HepG2 (cell line): ENCODE data around the gene RIPOR3. TPM values are rescaled to one million over a fixed set of nuclear protein-coding genes. Genes with fewer than 3 reads are reported as not detected.

ENCODE experiments used
- AHR ChIP-seq: IDR thresholded peaks from 2 replicates; pipeline ENCODE4 v1.6.1; 2018; ENCODE audit warnings: missing genetic modification reagents, missing compliant biosample characterization
- CBX5 ChIP-seq: sonication (generic); formaldehyde crosslinking; IDR thresholded peaks from 2 replicates; pipeline ENCODE4 v1.4.0; 2020; ENCODE audit warnings: missing genetic modification reagents, borderline replicate concordance
- CREM ChIP-seq, 2 experiments: sonication (generic) in 1 of 2; formaldehyde crosslinking in 1 of 2; IDR thresholded peaks; 2 replicates each; pipeline versions ENCODE4 v1.4.0 to v1.6.1; 2016 to 2020; ENCODE audit warnings: antibody characterized with exemption in 1 of 2, mild to moderate bottlenecking in 1 of 2, missing genetic modification reagents in 1 of 2
- EED ChIP-seq: sonication (generic); formaldehyde crosslinking; IDR thresholded peaks from 2 replicates; pipeline ENCODE4 v1.5.0; 2020; ENCODE audit warnings: mild to moderate bottlenecking, missing genetic modification reagents
- HCFC1 ChIP-seq: fragments of 150-350 bp; IDR thresholded peaks from 2 replicates; pipeline ENCODE4 v1.6.1; 2014; ENCODE audit warnings: low read depth, low read length
- KLF16 ChIP-seq, 2 experiments: sonication (generic) in 1 of 2; formaldehyde crosslinking in 1 of 2; IDR thresholded peaks; 2 replicates each; pipeline versions ENCODE4 v1.6.1 to v1.8.0; 2016 to 2023; ENCODE audit warnings: missing genetic modification reagents in 2 of 2, missing compliant biosample characterization in 1 of 2
- MBD4 ChIP-seq: IDR thresholded peaks from 2 replicates; pipeline ENCODE4 v1.6.1; 2012; ENCODE audit warnings: low read length, inconsistent platforms, borderline replicate concordance
- NKX3-1 ChIP-seq: sonication (generic); formaldehyde crosslinking; IDR thresholded peaks from 2 replicates; pipeline ENCODE4 v1.5.0; 2020; ENCODE audit warnings: missing genetic modification reagents
- NR2F2 ChIP-seq: IDR thresholded peaks from 2 replicates; pipeline ENCODE4 v1.6.1; 2012; ENCODE audit warnings: low read depth, inconsistent platforms, borderline replicate concordance
- SCMH1 ChIP-seq: sonication (generic); formaldehyde crosslinking; IDR thresholded peaks from 2 replicates; pipeline ENCODE4 v1.9.0; 2021; ENCODE audit warnings: missing genetic modification reagents, mild to moderate bottlenecking, borderline replicate concordance
- TCF12 ChIP-seq, 2 experiments: fragments of 450-650 bp in 1 of 2; sonication (generic) in 1 of 2; formaldehyde crosslinking in 1 of 2; IDR thresholded peaks; 2 replicates each; pipeline versions ENCODE4 v1.6.1 to v1.8.0; 2017 to 2022; ENCODE audit warnings: antibody characterized with exemption in 1 of 2, mild to moderate bottlenecking in 1 of 2, missing genetic modification reagents in 1 of 2, moderate library complexity in 1 of 2
- ZMYM2 ChIP-seq: sonication (generic); formaldehyde crosslinking; IDR thresholded peaks from 2 replicates; pipeline ENCODE4 v1.8.0; 2022; ENCODE audit warnings: mild to moderate bottlenecking, missing genetic modification reagents
- ZNF333 ChIP-seq: sonication (generic); formaldehyde crosslinking; IDR thresholded peaks from 2 replicates; pipeline ENCODE4 v1.4.0; 2020; ENCODE audit warnings: mild to moderate bottlenecking, missing genetic modification reagents, borderline replicate concordance
- ZNF552 ChIP-seq: sonication (generic); formaldehyde crosslinking; IDR thresholded peaks from 2 replicates; pipeline ENCODE4 v1.9.0; 2022; ENCODE audit warnings: missing genetic modification reagents, mild to moderate bottlenecking, borderline replicate concordance
- ZNF839 ChIP-seq: sonication (generic); formaldehyde crosslinking; IDR thresholded peaks from 2 replicates; pipeline ENCODE4 v1.4.0; 2020; ENCODE audit warnings: missing genetic modification reagents, mild to moderate bottlenecking, borderline replicate concordance
- ZSCAN29 ChIP-seq: sonication (generic); formaldehyde crosslinking; conservative IDR thresholded peaks from 2 replicates; pipeline ENCODE4 v1.4.0; 2020; ENCODE audit warnings: mild to moderate bottlenecking, missing genetic modification reagents
- polyA plus RNA-seq, 8 experiments: library from polyadenylated mRNA; depleted of rRNA in 3 of 8; stranded (reverse) in 7 of 8; unstranded in 1 of 8; fragments of >200 nt; fragmentation: Illumina TruSeq in 4 of 8; extraction: Trizol in 4 of 8; gene quantifications; 2 replicates each; pipeline versions ENCODE4 v1.2.1 to v1.2.3, GENCODE V29; 2011 to 2016; ENCODE audit warnings: low read depth in 4 of 8, missing spikeins in 1 of 8, mixed read lengths in 1 of 8; ENCODE audit not compliant: insufficient read depth in 1 of 8
- total RNA-seq, 5 experiments: library from RNA; depleted of rRNA; stranded (reverse); fragments of >200 nt; fragmentation: Illumina TruSeq; extraction: Trizol; gene quantifications; 2 replicates each; pipeline ENCODE4 v1.2.3, GENCODE V29; 2016; ENCODE audit warnings: low read depth in 1 of 5
- TF ChIP-seq, protein P1 (sequence below): fragments of 450-650 bp; IDR thresholded peaks from 2 replicates; pipeline ENCODE4 v1.6.1; 2017
- TF ChIP-seq, protein P2 (sequence below): sonication (generic); formaldehyde crosslinking; IDR thresholded peaks from 2 replicates; pipeline ENCODE4 v1.5.1; 2020; ENCODE audit warnings: mild to moderate bottlenecking, moderate library complexity, missing genetic modification reagents
- TF ChIP-seq, protein P3 (sequence below): sonication (generic); formaldehyde crosslinking; IDR thresholded peaks from 2 replicates; pipeline ENCODE4 v1.4.0; 2020; ENCODE audit warnings: mild to moderate bottlenecking, missing genetic modification reagents, borderline replicate concordance
- TF ChIP-seq, protein P4 (sequence below): sonication (generic); formaldehyde crosslinking; IDR thresholded peaks from 2 replicates; pipeline ENCODE4 v1.4.0; 2020; ENCODE audit warnings: low read depth, mild to moderate bottlenecking, missing genetic modification reagents

Gene RIPOR3
- total and polyA plus RNA-seq, 2 of the 13 experiments (the other 11 are each of a cell fraction or from before 2014, with no cell fraction given) = 0.18 TPM; not detected in 1

GRCh38 chr20:50731930-50732690, 40.8 kb upstream of the RIPOR3 start (continued):
- TF ChIP-seq, protein P1, sequence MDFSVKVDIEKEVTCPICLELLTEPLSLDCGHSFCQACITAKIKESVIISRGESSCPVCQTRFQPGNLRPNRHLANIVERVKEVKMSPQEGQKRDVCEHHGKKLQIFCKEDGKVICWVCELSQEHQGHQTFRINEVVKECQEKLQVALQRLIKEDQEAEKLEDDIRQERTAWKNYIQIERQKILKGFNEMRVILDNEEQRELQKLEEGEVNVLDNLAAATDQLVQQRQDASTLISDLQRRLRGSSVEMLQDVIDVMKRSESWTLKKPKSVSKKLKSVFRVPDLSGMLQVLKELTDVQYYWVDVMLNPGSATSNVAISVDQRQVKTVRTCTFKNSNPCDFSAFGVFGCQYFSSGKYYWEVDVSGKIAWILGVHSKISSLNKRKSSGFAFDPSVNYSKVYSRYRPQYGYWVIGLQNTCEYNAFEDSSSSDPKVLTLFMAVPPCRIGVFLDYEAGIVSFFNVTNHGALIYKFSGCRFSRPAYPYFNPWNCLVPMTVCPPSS = no peak
- TF ChIP-seq, protein P2, sequence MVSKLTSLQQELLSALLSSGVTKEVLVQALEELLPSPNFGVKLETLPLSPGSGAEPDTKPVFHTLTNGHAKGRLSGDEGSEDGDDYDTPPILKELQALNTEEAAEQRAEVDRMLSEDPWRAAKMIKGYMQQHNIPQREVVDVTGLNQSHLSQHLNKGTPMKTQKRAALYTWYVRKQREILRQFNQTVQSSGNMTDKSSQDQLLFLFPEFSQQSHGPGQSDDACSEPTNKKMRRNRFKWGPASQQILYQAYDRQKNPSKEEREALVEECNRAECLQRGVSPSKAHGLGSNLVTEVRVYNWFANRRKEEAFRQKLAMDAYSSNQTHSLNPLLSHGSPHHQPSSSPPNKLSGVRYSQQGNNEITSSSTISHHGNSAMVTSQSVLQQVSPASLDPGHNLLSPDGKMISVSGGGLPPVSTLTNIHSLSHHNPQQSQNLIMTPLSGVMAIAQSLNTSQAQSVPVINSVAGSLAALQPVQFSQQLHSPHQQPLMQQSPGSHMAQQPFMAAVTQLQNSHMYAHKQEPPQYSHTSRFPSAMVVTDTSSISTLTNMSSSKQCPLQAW (CRISPR knock-in tag) = peak; percentile 16; the same call in 1 of the 2 replicates
- TF ChIP-seq MBD4 (no peak), NR2F2 (no peak), HCFC1 (no peak), EED (no peak), CBX5 (no peak), TCF12 (IDR thresholded peaks at IDR 0.05) (no peak), TCF12 (CRISPR knock-in tag; IDR thresholded peaks at IDR 0.05) (peak; percentile 4; the same call in 1 of the 2 replicates), ZNF333 (0 out of 2 replicates have a peak, but pooled peaks have one; percentile 15), ZNF552 (CRISPR knock-in tag) (no peak), ZSCAN29 (CRISPR knock-in tag) (no peak; the same call in 1 of the 2 replicates), KLF16 (CRISPR knock-in tag; IDR thresholded peaks at IDR 0.05) (no peak), AHR (CRISPR knock-in tag) (no peak), ZNF839 (no peak), NKX3-1 (CRISPR knock-in tag) (no peak), SCMH1 (no peak), CREM (IDR thresholded peaks at IDR 0.05) (0 out of 2 replicates have a peak, but pooled peaks have one; percentile 8), CREM (CRISPR knock-in tag; IDR thresholded peaks at IDR 0.05) (no peak), ZMYM2 (CRISPR knock-in tag) (no peak)
- TF ChIP-seq, protein P3, sequence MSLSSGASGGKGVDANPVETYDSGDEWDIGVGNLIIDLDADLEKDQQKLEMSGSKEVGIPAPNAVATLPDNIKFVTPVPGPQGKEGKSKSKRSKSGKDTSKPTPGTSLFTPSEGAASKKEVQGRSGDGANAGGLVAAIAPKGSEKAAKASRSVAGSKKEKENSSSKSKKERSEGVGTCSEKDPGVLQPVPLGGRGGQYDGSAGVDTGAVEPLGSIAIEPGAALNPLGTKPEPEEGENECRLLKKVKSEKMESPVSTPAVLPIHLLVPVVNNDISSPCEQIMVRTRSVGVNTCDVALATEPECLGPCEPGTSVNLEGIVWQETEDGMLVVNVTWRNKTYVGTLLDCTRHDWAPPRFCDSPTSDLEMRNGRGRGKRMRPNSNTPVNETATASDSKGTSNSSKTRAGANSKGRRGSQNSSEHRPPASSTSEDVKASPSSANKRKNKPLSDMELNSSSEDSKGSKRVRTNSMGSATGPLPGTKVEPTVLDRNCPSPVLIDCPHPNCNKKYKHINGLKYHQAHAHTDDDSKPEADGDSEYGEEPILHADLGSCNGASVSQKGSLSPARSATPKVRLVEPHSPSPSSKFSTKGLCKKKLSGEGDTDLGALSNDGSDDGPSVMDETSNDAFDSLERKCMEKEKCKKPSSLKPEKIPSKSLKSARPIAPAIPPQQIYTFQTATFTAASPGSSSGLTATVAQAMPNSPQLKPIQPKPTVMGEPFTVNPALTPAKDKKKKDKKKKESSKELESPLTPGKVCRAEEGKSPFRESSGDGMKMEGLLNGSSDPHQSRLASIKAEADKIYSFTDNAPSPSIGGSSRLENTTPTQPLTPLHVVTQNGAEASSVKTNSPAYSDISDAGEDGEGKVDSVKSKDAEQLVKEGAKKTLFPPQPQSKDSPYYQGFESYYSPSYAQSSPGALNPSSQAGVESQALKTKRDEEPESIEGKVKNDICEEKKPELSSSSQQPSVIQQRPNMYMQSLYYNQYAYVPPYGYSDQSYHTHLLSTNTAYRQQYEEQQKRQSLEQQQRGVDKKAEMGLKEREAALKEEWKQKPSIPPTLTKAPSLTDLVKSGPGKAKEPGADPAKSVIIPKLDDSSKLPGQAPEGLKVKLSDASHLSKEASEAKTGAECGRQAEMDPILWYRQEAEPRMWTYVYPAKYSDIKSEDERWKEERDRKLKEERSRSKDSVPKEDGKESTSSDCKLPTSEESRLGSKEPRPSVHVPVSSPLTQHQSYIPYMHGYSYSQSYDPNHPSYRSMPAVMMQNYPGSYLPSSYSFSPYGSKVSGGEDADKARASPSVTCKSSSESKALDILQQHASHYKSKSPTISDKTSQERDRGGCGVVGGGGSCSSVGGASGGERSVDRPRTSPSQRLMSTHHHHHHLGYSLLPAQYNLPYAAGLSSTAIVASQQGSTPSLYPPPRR (CRISPR knock-in tag) = no peak
- TF ChIP-seq, protein P4, sequence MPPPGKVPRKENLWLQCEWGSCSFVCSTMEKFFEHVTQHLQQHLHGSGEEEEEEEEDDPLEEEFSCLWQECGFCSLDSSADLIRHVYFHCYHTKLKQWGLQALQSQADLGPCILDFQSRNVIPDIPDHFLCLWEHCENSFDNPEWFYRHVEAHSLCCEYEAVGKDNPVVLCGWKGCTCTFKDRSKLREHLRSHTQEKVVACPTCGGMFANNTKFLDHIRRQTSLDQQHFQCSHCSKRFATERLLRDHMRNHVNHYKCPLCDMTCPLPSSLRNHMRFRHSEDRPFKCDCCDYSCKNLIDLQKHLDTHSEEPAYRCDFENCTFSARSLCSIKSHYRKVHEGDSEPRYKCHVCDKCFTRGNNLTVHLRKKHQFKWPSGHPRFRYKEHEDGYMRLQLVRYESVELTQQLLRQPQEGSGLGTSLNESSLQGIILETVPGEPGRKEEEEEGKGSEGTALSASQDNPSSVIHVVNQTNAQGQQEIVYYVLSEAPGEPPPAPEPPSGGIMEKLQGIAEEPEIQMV (CRISPR knock-in tag) = no peak
